Activated gamma-delta T cell treated with Interleukin-2 at 50 U/mL for 16 hours (primary cell): ENCODE results near the gene GRK2.
A peak's percentile ranks its signal among the peaks of the same experiment; 100 is the strongest.
"Not testable (repeated sequence)": the region's sequence is repeated elsewhere in the genome, so short reads cannot be mapped to it uniquely, and the experiment has no call there.

Experiments
- DNase-seq: peaks from one replicate; pipeline ENCODE4 v3.0.0-alpha.2; 2020

The GRK2 gene

GRCh38 chr11:67266449-67267187, at the start of gene GRK2:
TSS of gene GRK2 (plus strand) at chr11:67266473. CDS start at chr11:67266700, 227 bp downstream.
- no peak for DNase-seq

GRCh38 chr11:67227726-67228125, 38.5 kb upstream of the GRK2 start:
- DNase-seq, result no peak

- no peak for DNase-seq
Measured at GRCh38 chr11:67230406-67230805, 35.9 kb upstream of the GRK2 start.

- no peak for DNase-seq
Measured at GRCh38 chr11:67230886-67231285, 35.4 kb upstream of the GRK2 start.

GRCh38 chr11:67233584-67234190, 32.6 kb upstream of the GRK2 start:
- no peak for DNase-seq

- DNase-seq, result not testable (repeated sequence)
Measured at GRCh38 chr11:67234571-67234970, 31.7 kb upstream of the GRK2 start.

GRCh38 chr11:67237574-67237973, 28.7 kb upstream of the GRK2 start:
- DNase-seq, result no peak

- no peak for DNase-seq
Measured at GRCh38 chr11:67238894-67239782, 27.1 kb upstream of the GRK2 start.

GRCh38 chr11:67239783-67240575, 26.3 kb upstream of the GRK2 start:
- DNase-seq, result peak; percentile 95

GRCh38 chr11:67240576-67241389, 25.5 kb upstream of the GRK2 start:
- DNase-seq, result peak; percentile 74

GRCh38 chr11:67242548-67242947, 23.7 kb upstream of the GRK2 start:
- no peak for DNase-seq

GRCh38 chr11:67243051-67243450, 23.2 kb upstream of the GRK2 start:
- DNase-seq, result no peak

- no peak for DNase-seq
Measured at GRCh38 chr11:67245046-67245445, 21.2 kb upstream of the GRK2 start.

GRCh38 chr11:67247946-67248550, 18.2 kb upstream of the GRK2 start:
- no peak for DNase-seq

- DNase-seq, result no peak
Measured at GRCh38 chr11:67248653-67249052, 17.6 kb upstream of the GRK2 start.

- DNase-seq, result no peak
Measured at GRCh38 chr11:67250059-67251043, 15.9 kb upstream of the GRK2 start.

GRCh38 chr11:67251841-67252240, 14.4 kb upstream of the GRK2 start:
- DNase-seq, result no peak

- DNase-seq, result no peak
Measured at GRCh38 chr11:67252831-67253239, 13.4 kb upstream of the GRK2 start.

- DNase-seq, result no peak
Measured at GRCh38 chr11:67253872-67254624, 12.2 kb upstream of the GRK2 start.
